H1 (cell line): Measurements from ENCODE around the gene ACBD4. TPM values are rescaled to one million over a fixed set of nuclear protein-coding genes. Genes with fewer than 3 reads are reported as not detected.

Source experiments
- EZH2 ChIP-seq: fragments of 200-600 bp; sonication (generic); IDR thresholded peaks from 2 replicates; pipeline ENCODE4 v1.7.1; 2012; ENCODE audit warnings: low read depth, mild to moderate bottlenecking, moderate library complexity, low read length, inconsistent platforms; ENCODE audit not compliant: severe bottlenecking
- RFX5 ChIP-seq: IDR thresholded peaks from 2 replicates; pipeline ENCODE4 v1.6.1; 2011; ENCODE audit warnings: low read depth, low read length, improper control_type of control experiment, borderline replicate concordance
- polyA plus RNA-seq, 7 experiments: library from polyadenylated mRNA; depleted of rRNA in 3 of 7; stranded (reverse) in 5 of 7; unstranded in 2 of 7; fragments of >200 nt in 5 of 7; fragments of 200-250 nt in 2 of 7; gene quantifications; 1 replicate in 5 of 7; 2 replicates in 1 of 7; 4 replicates in 1 of 7; pipeline versions ENCODE4 v1.2.1 to v1.2.3, GENCODE V29; 2011 to 2013; ENCODE audit warnings: missing spikeins in 2 of 7, mixed read lengths in 2 of 7
- total RNA-seq: library from RNA; stranded (reverse); fragmentation: NEBNext Ultra II Directional; extraction: Animal tissue kit (Norgen Biotek cat#: 25700); gene quantifications from 2 replicates; pipeline ENCODE4 v1.2.1, GENCODE V29; 2021

Gene ACBD4
- total and polyA plus RNA-seq, 2 of the 8 experiments (the other 6 are each of a cell fraction or from before 2014, with no cell fraction given): 7.3 to 10.7 TPM

DNA sequence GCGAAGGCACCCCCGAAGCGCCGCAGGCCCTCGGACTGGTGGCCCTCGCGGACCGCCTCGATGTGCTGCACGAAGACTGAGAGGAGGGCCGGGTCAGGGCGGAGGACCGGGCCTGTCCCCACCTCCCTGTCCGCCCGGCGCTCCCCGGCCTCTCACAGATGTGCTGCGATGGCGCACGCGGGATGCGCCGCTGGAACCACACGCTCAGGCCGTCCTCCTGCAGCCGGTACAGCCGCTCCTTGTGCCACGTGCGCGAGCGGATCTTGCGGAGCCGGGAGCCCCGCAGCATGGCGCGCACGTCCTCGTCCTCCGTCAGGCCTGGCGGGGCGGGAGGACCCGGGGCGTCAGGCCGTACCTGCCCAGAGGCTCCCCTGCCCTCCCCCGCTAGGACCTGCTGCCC, 14.4 kb upstream of the ACBD4 start (continued):
- TF ChIP-seq RFX5 (no peak), EZH2 (no peak)
